H1 (cell line): Measurements from ENCODE around the gene FHL1. TPM values are rescaled to one million over a fixed set of nuclear protein-coding genes. Genes with fewer than 3 reads are reported as not detected.

Experiments
- CTCF ChIA-PET: fragments of 300-600 bp; sonication (Branson Sonifier 250); formaldehyde crosslinking; loops from one replicate; lab custom pipeline; 2021; ENCODE audit not compliant: partially characterized antibody; lab: Charles Lee
- POLR2A ChIA-PET: fragments of 300-600 bp; sonication (Branson Sonifier 250); formaldehyde crosslinking; loops from one replicate; lab custom pipeline; 2021; ENCODE audit warnings: inconsistent platforms; ENCODE audit not compliant: partially characterized antibody; lab: Charles Lee
- DNase-seq, 2 experiments: peaks; one replicate each; pipeline versions ENCODE4 v3.0.0 to v3.0.0-alpha.2; 2010 to 2022; ENCODE audit warnings: low spot score in 2 of 2, low read depth in 1 of 2, mixed read lengths in 1 of 2
- FAIRE-seq: peaks from 2 replicates; lab custom pipeline; 2011; peaks lifted over from hg19 to GRCh38; lab: Jason Lieb, UNC
- H2AFZ ChIP-seq: 2 replicates; pipeline ENCODE4 v1.8.1; 2012; ENCODE audit warnings: low read length, inconsistent platforms
- H2AK5ac ChIP-seq: 2 replicates; pipeline ENCODE4 v1.6.1; 2013; ENCODE audit warnings: low read depth, low read length
- H2BK120ac ChIP-seq: replicated peaks from 2 replicates; pipeline ENCODE3; 2013; ENCODE audit warnings: low read depth, low read length, inconsistent platforms
- H2BK12ac ChIP-seq: 2 replicates; pipeline ENCODE4 v1.6.1; 2013; ENCODE audit warnings: low read depth, low read length
- H2BK15ac ChIP-seq: 2 replicates; pipeline ENCODE4 v1.6.1; 2013; ENCODE audit warnings: low read length
- H2BK20ac ChIP-seq: 2 replicates; pipeline ENCODE4 v1.6.1; 2013; ENCODE audit warnings: low read length
- H2BK5ac ChIP-seq: 2 replicates; pipeline ENCODE4 v1.6.1; 2013; ENCODE audit warnings: low read depth, low read length
- H3K14ac ChIP-seq: 2 replicates; pipeline ENCODE4 v1.6.1; 2013; ENCODE audit warnings: inconsistent platforms; ENCODE audit not compliant: insufficient read length
- H3K18ac ChIP-seq: 2 replicates; pipeline ENCODE4 v1.6.1; 2013; ENCODE audit warnings: low read length; ENCODE audit errors: extremely low read depth
- H3K23ac ChIP-seq: 2 replicates; pipeline ENCODE4 v1.6.1; 2013; ENCODE audit warnings: inconsistent platforms; ENCODE audit not compliant: insufficient read length
- H3K23me2 ChIP-seq: 2 replicates; pipeline ENCODE4 v1.6.1; 2013; ENCODE audit warnings: low read depth, low read length
- H3K27ac ChIP-seq: 2 replicates; pipeline ENCODE4 v1.6.1; 2011; ENCODE audit warnings: low read depth, low read length, inconsistent platforms
- H3K27me3 ChIP-seq, 4 experiments: replicated peaks in 1 of 4; 1 replicate in 1 of 4; 2 replicates in 3 of 4; pipeline versions ENCODE4 v1.6.1 to v1.8.1; 2011 to 2013; ENCODE audit warnings: low read length in 3 of 4, mild to moderate bottlenecking in 3 of 4, inconsistent platforms in 2 of 4, mixed read lengths in 2 of 4, moderate library complexity in 1 of 4; ENCODE audit not compliant: control insufficient read depth in 3 of 4, insufficient read depth in 3 of 4; ENCODE audit errors: extremely low read depth in 1 of 4
- H3K36me3 ChIP-seq, 4 experiments: 2 replicates each; pipeline versions ENCODE4 v1.6.1 to v1.8.1; 2011 to 2013; ENCODE audit warnings: mild to moderate bottlenecking in 4 of 4, low read length in 3 of 4, moderate library complexity in 2 of 4, control low read depth in 1 of 4, inconsistent platforms in 1 of 4; ENCODE audit not compliant: insufficient read depth in 4 of 4, control insufficient read depth in 2 of 4
- H3K4ac ChIP-seq: replicated peaks from 2 replicates; pipeline ENCODE3; 2013; ENCODE audit warnings: low read length, low read depth, mixed read lengths, inconsistent platforms; ENCODE audit not compliant: insufficient read length
- H3K4me1 ChIP-seq, 4 experiments: replicated peaks in 1 of 4; 1 replicate in 1 of 4; 2 replicates in 3 of 4; pipeline versions ENCODE4 v1.6.1 to v1.8.1; 2011 to 2013; ENCODE audit warnings: low read length in 3 of 4, inconsistent platforms in 2 of 4, mixed read lengths in 1 of 4; ENCODE audit not compliant: insufficient read depth in 4 of 4, control insufficient read depth in 3 of 4
- H3K4me2 ChIP-seq, 2 experiments: 2 replicates each; pipeline versions ENCODE4 v1.6.1 to v1.8.1; 2011 to 2013; ENCODE audit warnings: low read depth in 2 of 2, low read length in 2 of 2, control low read depth in 1 of 2, inconsistent platforms in 1 of 2, mild to moderate bottlenecking in 1 of 2; ENCODE audit not compliant: insufficient read depth in 1 of 2
- H3K4me3 ChIP-seq, 4 experiments: fragments of 200-600, 300-600 bp in 1 of 4; sonication (generic), shearing (Covaris generic), sonication (Bioruptor Twin) in 1 of 4; 2 replicates each; pipeline versions ENCODE4 v1.5.1 to v1.8.1; 2011 to 2016; ENCODE audit warnings: low read length in 4 of 4, low read depth in 3 of 4, control low read depth in 2 of 4, inconsistent platforms in 2 of 4, mild to moderate bottlenecking in 2 of 4, mixed read lengths in 1 of 4, moderate library complexity in 1 of 4; ENCODE audit not compliant: insufficient read depth in 2 of 4; ENCODE audit errors: extremely low read depth in 1 of 4
- H3K56ac ChIP-seq: replicated peaks from 2 replicates; pipeline ENCODE3; 2013; ENCODE audit warnings: low read depth, mild to moderate bottlenecking, mixed read lengths, low read length, inconsistent platforms; ENCODE audit not compliant: insufficient read length
- H3K79me1 ChIP-seq: 2 replicates; pipeline ENCODE4 v1.6.1; 2013; ENCODE audit warnings: low read depth, low read length, control low read depth
- H3K79me2 ChIP-seq, 2 experiments: 2 replicates each; pipeline versions ENCODE4 v1.6.1 to v1.8.1; 2012 to 2013; ENCODE audit warnings: low read length in 2 of 2, mild to moderate bottlenecking in 2 of 2, inconsistent platforms in 1 of 2; ENCODE audit not compliant: insufficient read depth in 2 of 2, control insufficient read depth in 1 of 2
- H3K9ac ChIP-seq, 4 experiments: replicated peaks in 1 of 4; 1 replicate in 1 of 4; 2 replicates in 3 of 4; pipeline versions ENCODE4 v1.6.1 to v1.8.1; 2011 to 2013; ENCODE audit warnings: low read depth in 3 of 4, low read length in 3 of 4, control low read depth in 2 of 4, mild to moderate bottlenecking in 2 of 4, moderate library complexity in 2 of 4, inconsistent platforms in 1 of 4; ENCODE audit errors: extremely low read depth in 1 of 4
- H3K9me3 ChIP-seq, 2 experiments: 2 replicates each; pipeline versions ENCODE4 v1.6.1 to v1.8.1; 2012 to 2013; ENCODE audit warnings: mild to moderate bottlenecking in 2 of 2, moderate library complexity in 2 of 2, control low read depth in 1 of 2, inconsistent platforms in 1 of 2, low read depth in 1 of 2, low read length in 1 of 2, mixed read lengths in 1 of 2; ENCODE audit not compliant: insufficient read depth in 2 of 2
- H4K20me1 ChIP-seq, 2 experiments: replicated peaks in 1 of 2; 2 replicates each; pipeline versions ENCODE3 to v1.8.1; 2011 to 2013; ENCODE audit warnings: inconsistent platforms in 2 of 2, low read length in 2 of 2, mild to moderate bottlenecking in 1 of 2; ENCODE audit not compliant: insufficient read depth in 2 of 2, control insufficient read depth in 1 of 2
- H4K5ac ChIP-seq: 2 replicates; pipeline ENCODE4 v1.6.1; 2013; ENCODE audit warnings: low read length, low read depth, mixed read lengths, inconsistent platforms; ENCODE audit not compliant: insufficient read length
- H4K8ac ChIP-seq: 2 replicates; pipeline ENCODE4 v1.8.0; 2013; ENCODE audit warnings: mild to moderate bottlenecking, moderate library complexity, low read length, inconsistent platforms; ENCODE audit not compliant: insufficient read depth; ENCODE audit errors: extremely low read depth
- H4K91ac ChIP-seq: replicated peaks from 2 replicates; pipeline ENCODE3; 2013; ENCODE audit warnings: low read length, mixed read lengths, inconsistent platforms; ENCODE audit not compliant: insufficient read length
- BACH1 ChIP-seq: IDR thresholded peaks from 2 replicates; pipeline ENCODE4 v1.6.1; 2012; ENCODE audit warnings: low read length, improper control_type of control experiment
- CHD2 ChIP-seq: IDR thresholded peaks from 2 replicates; pipeline ENCODE4 v1.6.1; 2012; ENCODE audit warnings: low read length, improper control_type of control experiment
- SP2 ChIP-seq: IDR thresholded peaks from 2 replicates; pipeline ENCODE4 v1.6.1; 2012; ENCODE audit warnings: mild to moderate bottlenecking, low read length, inconsistent platforms
- WGBS, 2 experiments: shearing (Covaris generic) in 1 of 2; methylation state at CpG; one replicate each; pipeline versions ENCODE4 v1.1.6 to v1.1.7; 2013 to 2015; ENCODE audit warnings: low lambda C conversion rate in 2 of 2, mixed read lengths in 2 of 2, inconsistent platforms in 1 of 2, low coverage in 1 of 2, missing lambda C conversion rate in 1 of 2; ENCODE audit not compliant: insufficient replicate concordance in 2 of 2, insufficient coverage in 1 of 2, insufficient read length in 1 of 2; ENCODE audit errors: extremely low coverage in 1 of 2, missing lambda C conversion rate in 1 of 2; 5-methylcytosine and 5-hydroxymethylcytosine counted together
- polyA plus RNA-seq, 7 experiments: library from polyadenylated mRNA; depleted of rRNA in 3 of 7; stranded (reverse) in 5 of 7; unstranded in 2 of 7; fragments of >200 nt in 5 of 7; fragments of 200-250 nt in 2 of 7; gene quantifications; 1 replicate in 5 of 7; 2 replicates in 1 of 7; 4 replicates in 1 of 7; pipeline versions ENCODE4 v1.2.1 to v1.2.3, GENCODE V29; 2011 to 2013; ENCODE audit warnings: missing spikeins in 2 of 7, mixed read lengths in 2 of 7
- total RNA-seq: library from RNA; stranded (reverse); fragmentation: NEBNext Ultra II Directional; extraction: Animal tissue kit (Norgen Biotek cat#: 25700); gene quantifications from 2 replicates; pipeline ENCODE4 v1.2.1, GENCODE V29; 2021

Gene FHL1
- total and polyA plus RNA-seq, 2 of the 8 experiments (the other 6 are each of a cell fraction or from before 2014, with no cell fraction given), result 45.0 to 56.5 TPM

GRCh38 chrX:136212557-136213111 is 65.3 kb downstream of the FHL1 start:
- Histone ChIP-seq H4K8ac (no peak overlapping the region), H3K23me2 (no peaks in the 10 kb centered on the region), H3K9me3 (no peaks in the 10 kb centered on the region), H2BK5ac (no peak overlapping the region; the same call in 1 of the 2 replicates), H4K20me1 (peaks cover 0 to 3% of the 10 kb centered on the region in 2 experiments), H3K27ac (no peak overlapping the region), H3K79me2 (no peaks in the 10 kb centered on the region), H3K27me3 (no peaks in the 10 kb centered on the region), H3K4ac (no peak overlapping the region), H3K79me1 (no peaks in the 10 kb centered on the region), H3K4me3 (no peak overlapping the region), H4K91ac (no peak overlapping the region), H3K4me1 (peaks cover 0 to 2% (median 1%) of the 10 kb centered on the region in 4 experiments; a peak in 2 of 7 replicates), H2BK120ac (no peak overlapping the region), H3K18ac (no peak overlapping the region), H2BK12ac (no peak overlapping the region), H2AK5ac (no peak overlapping the region), H3K4me2 (no peak overlapping the region), H3K23ac (no peak overlapping the region), H2BK15ac (no peak overlapping the region), H2AFZ (no peak overlapping the region), H3K9ac (no peak overlapping the region), H3K36me3 (peaks cover 0 to 24% (median 2%) of the 10 kb centered on the region in 4 experiments; a peak in 4 of 8 replicates), H3K14ac (no peak overlapping the region), H2BK20ac (no peak overlapping the region), H3K56ac (no peak overlapping the region), H4K5ac (no peak overlapping the region)
- TF ChIP-seq CHD2 (no peak), BACH1 (no peak), SP2 (no peak)
- WGBS, 2 experiments, result 96% methylated on average over 12 of the region's 17 CpGs; no CpG with 5 or more reads in 1 of the 2 experiments
- POLR2A ChIA-PET, result no interaction called here
- CTCF ChIA-PET, result interaction anchor here (1.0 to 1.1 kb wide), 3 partner anchors 12 to 184 kb away, joined by 3 to 5 read pairs (median 3); no protein-coding TSS in a partner anchor
- no peak for DNase-seq
- FAIRE-seq, result no peak
